HEK293 (cell line): ENCODE data around the gene PLLP.

Experiments used
- CTCF ChIP-seq: fragments of 450-650 bp; formaldehyde crosslinking; IDR thresholded peaks from 2 replicates; pipeline ENCODE4 v1.5.1; 2016; ENCODE audit warnings: missing biosample characterization, missing genetic modification characterization
- ZNF707 ChIP-seq: fragments of 450-650 bp; formaldehyde crosslinking; IDR thresholded peaks from 2 replicates; pipeline ENCODE4 v1.5.1; 2016; ENCODE audit warnings: missing biosample characterization, missing genetic modification characterization

- TF ChIP-seq ZNF707 (tag by site-specific recombination) = no peak
- no peak for TF ChIP-seq CTCF (tag by site-specific recombination)
Measured at GRCh38 chr16:57284209-57284951, at the start of gene PLLP.
